GM18861 (cell line): ENCODE results near the gene C3orf20.
"Not testable (repeated sequence)": the region's sequence is repeated elsewhere in the genome, so short reads cannot be mapped to it uniquely, and the experiment has no call there.

Experiments
- ATAC-seq: cut with Tn5 transposase; IDR thresholded peaks from one replicate; pipeline ENCODE4 v1.9.1; 2021; ENCODE audit not compliant: unreplicated experiment

Gene C3orf20

GRCh38 chr3:14752979-14753378 lies 78.0 kb downstream of the C3orf20 start:
- ATAC-seq = not testable (repeated sequence)

- no peak for ATAC-seq
Observed at GRCh38 chr3:14757153-14757700, 82.3 kb downstream of the C3orf20 start.

DNA sequence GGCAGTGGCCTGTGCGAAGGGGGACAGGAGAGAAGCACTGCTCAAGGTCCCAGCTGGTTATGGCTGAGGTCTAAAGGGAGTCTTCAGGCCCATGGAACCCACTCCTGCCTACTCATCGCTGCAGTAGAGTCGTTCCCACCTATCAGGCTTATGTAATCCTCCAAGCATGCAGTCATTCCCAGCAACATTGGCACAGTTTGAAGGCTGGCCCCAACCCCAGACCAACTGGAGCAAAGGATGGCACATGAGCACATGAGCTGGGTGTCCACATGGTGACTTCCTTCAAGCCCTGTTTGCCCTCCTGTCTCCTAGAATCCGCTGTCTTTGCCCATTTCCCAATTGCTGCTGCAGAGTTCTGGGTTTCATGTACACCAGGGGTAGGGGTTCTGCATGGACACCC lies 83.4 kb downstream of the C3orf20 start:
- no peak for ATAC-seq

- ATAC-seq = no peak
Observed at GRCh38 chr3:14758959-14759358, 84.0 kb downstream of the C3orf20 start.

GRCh38 chr3:14760185-14760584 lies 85.2 kb downstream of the C3orf20 start:
- ATAC-seq = no peak

GRCh38 chr3:14761121-14761672 lies 86.3 kb downstream of the C3orf20 start:
- no peak for ATAC-seq

DNA sequence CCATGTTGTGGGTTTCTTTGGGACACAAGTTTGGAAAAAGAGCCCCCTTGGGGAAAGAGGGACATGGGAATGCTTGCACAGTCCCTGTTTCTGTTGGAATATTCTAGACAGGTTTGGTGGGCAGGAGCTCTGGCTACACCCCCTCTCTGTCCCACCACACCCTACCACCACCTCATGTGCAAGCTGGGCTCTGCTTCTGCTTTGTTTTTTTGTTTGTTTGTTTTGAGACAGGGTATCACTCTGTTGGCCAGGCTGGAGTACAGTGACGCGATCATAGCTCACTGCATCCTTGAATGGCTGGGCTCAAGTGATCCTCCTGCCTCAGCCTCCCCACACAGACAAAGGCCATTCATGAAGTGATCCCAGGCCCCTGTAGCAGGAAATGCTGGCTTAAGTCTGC lies 86.9 kb downstream of the C3orf20 start:
- no peak for ATAC-seq

GRCh38 chr3:14762701-14763100 lies 87.8 kb downstream of the C3orf20 start:
- no peak for ATAC-seq

GRCh38 chr3:14764331-14765059 lies 89.6 kb downstream of the C3orf20 start:
- ATAC-seq = no peak

DNA sequence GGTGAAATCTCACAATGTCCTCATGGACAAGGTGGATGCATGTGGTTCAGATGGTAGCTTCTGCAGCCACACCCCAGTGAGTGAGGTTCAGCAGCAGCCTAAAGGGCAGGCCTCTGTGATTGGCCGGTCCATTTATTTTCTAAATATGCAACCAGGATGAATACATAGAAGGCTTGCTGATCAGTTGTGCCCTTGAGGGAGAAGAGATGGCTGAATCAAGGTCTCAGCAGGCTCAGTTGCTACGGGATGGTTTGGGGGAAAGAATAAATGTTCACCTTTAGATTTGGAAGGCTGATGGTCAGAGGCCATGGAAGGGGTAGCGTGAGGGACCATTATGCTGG lies 90.1 kb downstream of the C3orf20 start:
- no peak for ATAC-seq

GRCh38 chr3:14765576-14766427 lies 90.9 kb downstream of the C3orf20 start:
- no peak for ATAC-seq

DNA sequence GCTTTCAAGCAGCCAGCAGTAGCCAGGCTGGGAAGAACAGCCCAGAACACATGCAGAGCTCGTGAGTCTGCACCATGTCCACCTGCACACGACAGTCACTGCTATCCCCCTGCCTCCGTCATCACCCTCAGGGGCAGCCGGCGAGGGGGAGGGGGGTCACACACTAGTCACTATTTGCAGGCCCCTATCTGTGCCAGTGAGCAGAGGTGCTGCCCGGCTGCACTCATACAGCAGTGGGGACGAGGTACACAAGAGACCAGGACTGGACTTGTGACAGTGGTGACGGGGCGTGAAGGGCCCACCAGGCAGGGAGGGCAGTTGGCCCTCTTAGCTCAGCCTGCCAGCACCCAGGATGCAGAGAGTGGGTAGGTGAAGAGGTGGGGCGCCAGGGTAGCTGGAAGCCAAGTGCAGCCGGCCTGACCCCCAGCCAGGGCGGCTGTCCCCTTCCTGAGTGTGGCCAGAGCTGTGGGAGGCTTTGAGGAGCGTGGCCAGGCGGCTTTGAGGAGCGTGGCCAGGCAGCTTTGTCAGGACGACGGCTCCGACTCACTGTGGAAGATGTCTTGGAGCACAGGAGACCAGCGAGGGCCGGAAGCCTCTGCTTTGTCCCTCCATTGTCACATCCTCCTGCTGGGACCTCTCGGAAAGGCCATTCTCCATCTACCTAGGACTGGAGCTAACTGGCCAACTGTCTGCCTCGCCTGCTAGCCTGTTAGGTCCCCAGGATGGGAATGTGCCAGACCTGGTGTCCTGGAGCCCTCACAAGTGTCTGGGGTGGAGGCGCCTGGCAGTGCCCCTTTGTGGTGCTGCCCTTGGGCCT lies 91.7 kb downstream of the C3orf20 start:
- no peak for ATAC-seq

DNA sequence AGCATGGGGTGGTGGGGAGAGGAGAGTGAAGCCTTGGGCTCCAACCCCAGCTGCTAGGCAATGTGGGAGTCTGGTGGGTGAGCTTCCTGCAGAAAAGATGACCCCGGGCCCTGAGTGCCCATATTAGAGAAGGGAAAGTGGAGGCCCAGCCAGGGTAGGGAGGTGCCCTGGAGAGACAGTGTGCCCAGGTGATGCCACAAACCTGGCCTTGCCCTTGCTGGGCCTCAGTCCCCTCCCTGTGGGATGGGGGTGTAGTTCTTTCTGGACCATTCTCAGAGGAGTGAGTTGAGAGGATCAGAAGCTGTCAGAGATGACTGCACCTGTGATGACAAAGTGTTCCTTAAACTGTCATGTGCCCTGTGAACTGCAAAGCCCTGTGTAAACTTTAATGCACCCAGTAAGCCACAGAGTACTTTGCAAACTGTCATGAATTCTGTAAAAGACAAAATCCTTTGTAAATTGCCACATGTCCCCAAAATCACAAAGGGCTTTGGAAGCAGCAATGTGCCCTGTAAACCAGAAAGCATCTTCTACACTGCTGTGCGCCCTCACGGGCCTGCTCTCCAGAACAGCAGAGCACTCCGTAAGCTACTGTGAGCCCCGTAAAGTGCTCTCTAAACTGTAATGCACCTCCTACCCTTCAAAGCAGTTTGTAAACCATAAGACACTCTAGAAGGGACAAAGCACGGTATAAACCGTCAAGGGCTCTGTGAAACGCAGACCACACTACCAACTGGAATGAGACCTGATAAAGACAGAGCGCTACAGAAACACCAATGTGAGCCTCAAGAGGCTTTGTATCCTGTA lies 92.5 kb downstream of the C3orf20 start:
- no peak for ATAC-seq

DNA sequence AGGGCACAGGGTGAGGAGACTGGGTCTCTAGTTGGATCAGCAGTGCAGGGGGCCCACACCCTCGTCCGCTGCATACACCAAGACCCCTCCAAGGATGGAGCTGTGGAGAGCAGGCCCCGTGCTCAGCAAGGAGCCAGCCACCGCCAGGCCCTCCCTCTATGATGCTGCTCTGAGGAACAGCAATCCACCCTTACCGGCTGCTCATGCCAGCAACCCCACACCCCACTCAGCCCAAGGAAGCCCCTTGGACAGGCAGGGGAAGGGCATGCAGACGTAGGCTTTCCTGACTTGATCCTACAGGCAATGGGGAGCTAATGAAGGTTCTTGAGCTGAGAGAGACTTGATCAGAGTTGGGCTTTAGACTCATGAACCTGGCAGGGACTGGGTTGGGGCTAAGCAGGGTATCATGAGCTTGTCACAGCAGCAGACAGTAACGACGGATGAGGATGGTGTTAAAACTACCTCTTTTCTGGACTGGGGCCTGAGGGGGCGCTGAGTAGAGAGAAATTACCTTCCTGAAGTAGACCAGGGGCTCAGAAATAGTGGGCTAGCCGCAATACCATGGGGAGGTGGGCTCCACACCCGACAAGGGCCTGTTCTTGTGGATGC lies 93.3 kb downstream of the C3orf20 start:
- ATAC-seq = no peak

GRCh38 chr3:14768881-14769280 lies 93.9 kb downstream of the C3orf20 start:
- no peak for ATAC-seq

DNA sequence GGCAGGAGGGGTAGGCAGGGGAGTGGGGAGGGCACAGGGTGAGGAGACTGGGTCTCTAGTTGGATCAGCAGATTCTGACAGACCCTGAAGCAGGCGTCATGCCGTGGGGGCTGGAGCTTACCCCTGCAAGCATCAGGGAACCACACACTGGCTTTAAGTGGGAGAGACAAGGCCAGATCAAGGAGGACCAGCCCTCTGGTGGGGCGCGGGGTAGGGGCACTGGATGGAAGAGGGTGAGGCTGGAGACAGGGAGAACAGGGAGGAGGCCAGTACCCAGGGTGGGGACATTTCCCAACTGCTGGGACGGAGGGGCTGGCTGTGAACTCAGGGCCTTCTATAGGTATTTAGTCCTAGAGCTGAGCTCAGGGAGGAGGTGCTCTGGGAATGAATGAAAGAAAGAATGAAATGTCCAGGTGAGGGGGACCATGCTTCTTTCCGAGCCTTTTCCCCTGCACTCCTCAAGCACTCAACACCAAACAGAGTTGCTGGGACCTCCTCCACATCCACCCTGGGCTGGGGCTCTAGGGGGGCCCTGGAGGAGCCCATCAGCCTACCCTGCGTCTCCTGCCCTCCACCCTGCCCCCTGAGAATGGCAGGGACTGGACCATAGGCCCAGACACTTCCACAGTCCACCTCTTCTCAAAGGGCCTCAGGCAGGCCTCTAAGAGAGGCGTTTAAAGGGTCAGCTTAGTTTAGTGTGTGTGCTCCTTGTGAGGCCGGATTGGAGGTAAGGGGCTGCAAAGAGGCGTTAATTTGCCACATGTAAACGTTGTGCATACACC lies 94.8 kb downstream of the C3orf20 start:
- no peak for ATAC-seq

DNA sequence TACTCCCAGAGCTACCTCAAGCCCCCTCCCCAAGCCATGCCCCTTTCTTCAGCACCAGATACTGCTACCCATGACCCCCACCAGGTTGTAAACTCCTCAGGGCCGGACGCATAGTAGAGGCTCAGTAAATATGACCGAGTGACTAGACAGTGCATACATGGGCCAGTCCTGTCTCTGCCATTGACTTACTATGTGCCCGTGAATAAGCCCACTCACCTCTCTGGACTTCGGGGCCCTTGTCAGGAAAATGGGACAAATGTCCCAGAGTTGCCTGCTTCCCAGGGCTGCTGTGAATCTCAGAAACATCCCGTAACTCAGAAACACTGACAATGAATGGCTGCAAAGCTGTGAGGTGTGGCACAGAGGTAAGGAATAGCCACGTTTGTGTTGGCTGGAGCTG lies 95.7 kb downstream of the C3orf20 start:
- no peak for ATAC-seq

DNA sequence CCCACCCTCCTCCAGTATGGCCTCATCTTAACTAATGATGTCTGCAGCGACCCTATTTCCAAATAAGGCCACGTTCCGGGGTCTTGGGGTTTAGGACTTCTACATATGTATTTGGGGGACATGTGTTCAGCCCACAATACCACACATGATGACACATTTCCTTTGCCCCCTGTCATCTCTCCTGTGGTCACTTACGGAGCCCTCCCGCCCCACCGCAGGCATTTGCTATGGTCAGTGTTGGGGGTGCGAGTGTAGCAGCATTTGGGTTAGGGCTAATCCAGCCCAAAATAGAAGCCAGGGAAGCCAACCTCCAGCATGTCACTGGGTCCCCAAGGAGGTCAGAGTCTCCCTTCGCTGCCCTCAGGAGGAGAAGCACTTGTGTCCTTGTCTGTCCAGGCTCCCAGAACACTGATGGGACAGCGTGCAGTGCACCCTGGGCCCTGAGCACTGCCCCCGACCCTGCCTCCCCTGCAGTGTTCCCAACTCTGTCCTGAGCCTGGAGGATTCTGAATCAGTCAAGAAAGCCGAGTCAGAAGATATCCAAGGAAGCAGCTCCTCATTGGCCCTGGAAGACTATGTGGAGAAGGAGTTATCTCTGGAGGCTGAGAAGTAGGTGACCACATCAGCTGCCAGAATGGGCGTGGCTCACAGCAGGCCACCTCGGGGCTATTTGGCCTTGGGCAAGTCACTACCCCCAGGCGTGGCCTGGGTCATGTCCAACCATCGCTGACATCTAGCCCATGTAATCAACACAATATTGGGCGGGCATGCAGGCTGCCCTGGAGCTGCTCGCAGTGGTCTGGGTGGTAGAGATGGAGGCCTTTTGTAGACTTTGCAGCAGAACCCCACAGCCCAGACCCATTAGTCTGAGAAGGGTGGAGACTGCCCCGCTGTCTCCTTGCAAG lies 96.9 kb downstream of the C3orf20 start:
- ATAC-seq = no peak
